H1 (cell line): ENCODE results near the gene PYY. TPM values are rescaled to one million over a fixed set of nuclear protein-coding genes. Genes with fewer than 3 reads are reported as not detected.

Experiments used
- MAFK ChIP-seq: IDR thresholded peaks from 2 replicates; pipeline ENCODE4 v1.6.1; 2012; ENCODE audit warnings: low read depth, mild to moderate bottlenecking, improper control_type of control experiment, low read length
- POLR2AphosphoS5 ChIP-seq: IDR thresholded peaks from 2 replicates; pipeline ENCODE4 v1.6.1; 2011; ENCODE audit warnings: low read depth, low read length
- polyA plus RNA-seq, 7 experiments: library from polyadenylated mRNA; depleted of rRNA in 3 of 7; stranded (reverse) in 5 of 7; unstranded in 2 of 7; fragments of >200 nt in 5 of 7; fragments of 200-250 nt in 2 of 7; gene quantifications; 1 replicate in 5 of 7; 2 replicates in 1 of 7; 4 replicates in 1 of 7; pipeline versions ENCODE4 v1.2.1 to v1.2.3, GENCODE V29; 2011 to 2013; ENCODE audit warnings: missing spikeins in 2 of 7, mixed read lengths in 2 of 7
- total RNA-seq: library from RNA; stranded (reverse); fragmentation: NEBNext Ultra II Directional; extraction: Animal tissue kit (Norgen Biotek cat#: 25700); gene quantifications from 2 replicates; pipeline ENCODE4 v1.2.1, GENCODE V29; 2021

PYY gene
- total and polyA plus RNA-seq, 2 of the 8 experiments (the other 6 are each of a cell fraction or from before 2014, with no cell fraction given), result 0.93 to 3.4 TPM

- TF ChIP-seq POLR2AphosphoS5 (no peak), MAFK (no peak)
Observed at GRCh38 chr17:43920500-43921095, 33.1 kb downstream of the PYY start (continued).
